NCI-H460 (cell line): ENCODE measurements around the gene KIF25. TPM values are rescaled to one million over a fixed set of nuclear protein-coding genes. Genes with fewer than 3 reads are reported as not detected.
A peak's percentile ranks its signal among the peaks of the same experiment; 100 is the strongest.

Experiments
- DNase-seq: peaks from one replicate; pipeline ENCODE4 v3.0.0-alpha.2; 2016; ENCODE audit warnings: low read depth; ENCODE audit errors: extremely low read depth
- polyA plus RNA-seq: library from polyadenylated mRNA; depleted of rRNA; stranded (reverse); fragments of >200 nt; gene quantifications from 2 replicates; pipeline ENCODE4 v1.2.3, GENCODE V29; 2014; cell fraction: nucleus; rRNA removed
- total RNA-seq: library from RNA; depleted of rRNA; stranded (reverse); fragments of >200 nt; shearing (Covaris generic); gene quantifications from 2 replicates; pipeline ENCODE4 v1.2.3, GENCODE V29; 2014; rRNA removed

Gene KIF25
- total RNA-seq: not detected in 2 replicates
- not detected in 2 replicates for polyA plus RNA-seq

GRCh38 chr6:167997642-167998041 lies at the start of gene KIF25:
Gene KIF25, plus strand, starts transcription at chr6:167997671. Its CDS starts 31,915 bp downstream, at chr6:168029586.
- DNase-seq: no peak

GRCh38 chr6:167947716-167948115 lies 49.8 kb upstream of the KIF25 start:
- DNase-seq: no peak

- no peak for DNase-seq
Measured at GRCh38 chr6:167948716-167949115, 48.8 kb upstream of the KIF25 start.

- no peak for DNase-seq
Measured at GRCh38 chr6:167949121-167949684, 48.3 kb upstream of the KIF25 start.

- no peak for DNase-seq
Measured at GRCh38 chr6:167951781-167952511, 45.5 kb upstream of the KIF25 start.

- DNase-seq: no peak
Measured at GRCh38 chr6:167952512-167952859, 45.0 kb upstream of the KIF25 start.

- DNase-seq: no peak
Measured at GRCh38 chr6:167953551-167953950, 43.9 kb upstream of the KIF25 start.

- DNase-seq: no peak
Measured at GRCh38 chr6:167954151-167954550, 43.3 kb upstream of the KIF25 start.

GRCh38 chr6:167956491-167956890 lies 41.0 kb upstream of the KIF25 start:
- no peak for DNase-seq

GRCh38 chr6:167956983-167957492 lies 40.4 kb upstream of the KIF25 start:
- no peak for DNase-seq

- no peak for DNase-seq
Measured at GRCh38 chr6:167957626-167958025, 39.8 kb upstream of the KIF25 start.

- no peak for DNase-seq
Measured at GRCh38 chr6:167960579-167960978, 36.9 kb upstream of the KIF25 start.

- no peak for DNase-seq
Measured at GRCh38 chr6:167962711-167963110, 34.8 kb upstream of the KIF25 start.

- no peak for DNase-seq
Measured at GRCh38 chr6:167963589-167964057, 33.8 kb upstream of the KIF25 start.

- no peak for DNase-seq
Measured at GRCh38 chr6:167965592-167966539, 31.6 kb upstream of the KIF25 start.

GRCh38 chr6:167966540-167966905 lies 30.9 kb upstream of the KIF25 start:
- no peak for DNase-seq

GRCh38 chr6:167968091-167968490 lies 29.4 kb upstream of the KIF25 start:
- peak; percentile 8 for DNase-seq

- no peak for DNase-seq
Measured at GRCh38 chr6:167970230-167970629, 27.2 kb upstream of the KIF25 start.

GRCh38 chr6:167972193-167972592 lies 25.3 kb upstream of the KIF25 start:
- DNase-seq: no peak

- DNase-seq: no peak
Measured at GRCh38 chr6:167973148-167973885, 24.2 kb upstream of the KIF25 start.
